Heart left ventricle (tissue), 13 donors: ENCODE data around the gene THAP3.
"Not testable (repeated sequence)": the region's sequence is repeated elsewhere in the genome, so short reads cannot be mapped to it uniquely, and the experiment has no call there.

ENCODE experiments used
- POLR2A ChIP-seq, 2 donors: fragments of 450-650 bp; IDR thresholded peaks; one replicate each; pipeline ENCODE4 v1.6.1; 2017; ENCODE audit warnings: antibody characterized with exemption in 2 of 2, mild to moderate bottlenecking in 2 of 2, moderate library complexity in 2 of 2
- TF ChIP-seq, protein P1 (sequence below), 12 donors: fragments of 200-600 bp; sonication (generic) in 4 of 12; IDR thresholded peaks; one replicate each; pipeline versions ENCODE4 v1.5.0 to v1.8.0; 2018 to 2022; ENCODE audit warnings: antibody characterized with exemption in 12 of 12, mild to moderate bottlenecking in 5 of 12
- donor health status: ischemic (EF 13 %, LVEDD 7.1; RV severe dilation, severe dysfunction).
- donor health status: DM: no; HTN: yes; CAD: no.
- donor health status: DM: no; HTN: no; CAD: no.
- donor health status: ischemic (EF 25% LVEDD 6.9; RV normal size, moderate dysfunction).
- donor health status: ischemic (EF 25% LVEDD 5.7; RV mildly dilated, moderate dysfunction).
- donor health status: ischemic (EF 35%, LVEDD 5.7; RV mildly dilated, moderate dysfunction).
- donor health status: nonischemic (EF 11% LVEDD 7.7; RV severe dilation, severe dysfunction).
- donor health status: DM: yes; HTN: yes; CAD: no.
- donor health status: PGD.
- donor health status: ischemic (EF 29% LVEDD 5.4; RV normal size, mild dysfunction).
- donor health status: nonischemic (EF 23%, LVEDD 6.1; RV moderate dilation, normal function).

DNA sequence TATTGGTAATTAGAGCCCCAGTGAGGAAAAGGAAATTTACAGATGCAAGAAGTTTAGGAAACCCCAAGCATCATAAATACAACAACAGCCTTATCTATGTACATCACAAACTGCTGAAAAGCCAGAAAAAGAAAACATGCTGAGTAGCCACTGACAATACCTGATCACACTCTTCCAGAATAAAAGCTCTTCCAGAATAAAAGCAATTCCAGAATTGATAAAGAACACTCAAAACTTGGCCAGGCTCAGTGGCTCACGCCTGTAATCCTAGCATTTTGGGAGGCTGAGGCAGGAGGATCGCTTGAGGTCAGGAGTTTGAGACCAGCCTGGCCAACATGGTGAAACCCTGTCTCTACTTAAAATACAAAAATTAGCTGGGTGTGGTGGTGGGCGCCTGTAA is 16.2 kb downstream of the THAP3 start:
- TF ChIP-seq, protein P1, sequence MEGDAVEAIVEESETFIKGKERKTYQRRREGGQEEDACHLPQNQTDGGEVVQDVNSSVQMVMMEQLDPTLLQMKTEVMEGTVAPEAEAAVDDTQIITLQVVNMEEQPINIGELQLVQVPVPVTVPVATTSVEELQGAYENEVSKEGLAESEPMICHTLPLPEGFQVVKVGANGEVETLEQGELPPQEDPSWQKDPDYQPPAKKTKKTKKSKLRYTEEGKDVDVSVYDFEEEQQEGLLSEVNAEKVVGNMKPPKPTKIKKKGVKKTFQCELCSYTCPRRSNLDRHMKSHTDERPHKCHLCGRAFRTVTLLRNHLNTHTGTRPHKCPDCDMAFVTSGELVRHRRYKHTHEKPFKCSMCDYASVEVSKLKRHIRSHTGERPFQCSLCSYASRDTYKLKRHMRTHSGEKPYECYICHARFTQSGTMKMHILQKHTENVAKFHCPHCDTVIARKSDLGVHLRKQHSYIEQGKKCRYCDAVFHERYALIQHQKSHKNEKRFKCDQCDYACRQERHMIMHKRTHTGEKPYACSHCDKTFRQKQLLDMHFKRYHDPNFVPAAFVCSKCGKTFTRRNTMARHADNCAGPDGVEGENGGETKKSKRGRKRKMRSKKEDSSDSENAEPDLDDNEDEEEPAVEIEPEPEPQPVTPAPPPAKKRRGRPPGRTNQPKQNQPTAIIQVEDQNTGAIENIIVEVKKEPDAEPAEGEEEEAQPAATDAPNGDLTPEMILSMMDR (IDR thresholded peaks at IDR 0.05): not testable (repeated sequence)
- TF ChIP-seq POLR2A (IDR thresholded peaks at IDR 0.05): not testable (repeated sequence)
